ENCODE measurements around the gene FNTB.

- TF ChIP-seq, protein P1, sequence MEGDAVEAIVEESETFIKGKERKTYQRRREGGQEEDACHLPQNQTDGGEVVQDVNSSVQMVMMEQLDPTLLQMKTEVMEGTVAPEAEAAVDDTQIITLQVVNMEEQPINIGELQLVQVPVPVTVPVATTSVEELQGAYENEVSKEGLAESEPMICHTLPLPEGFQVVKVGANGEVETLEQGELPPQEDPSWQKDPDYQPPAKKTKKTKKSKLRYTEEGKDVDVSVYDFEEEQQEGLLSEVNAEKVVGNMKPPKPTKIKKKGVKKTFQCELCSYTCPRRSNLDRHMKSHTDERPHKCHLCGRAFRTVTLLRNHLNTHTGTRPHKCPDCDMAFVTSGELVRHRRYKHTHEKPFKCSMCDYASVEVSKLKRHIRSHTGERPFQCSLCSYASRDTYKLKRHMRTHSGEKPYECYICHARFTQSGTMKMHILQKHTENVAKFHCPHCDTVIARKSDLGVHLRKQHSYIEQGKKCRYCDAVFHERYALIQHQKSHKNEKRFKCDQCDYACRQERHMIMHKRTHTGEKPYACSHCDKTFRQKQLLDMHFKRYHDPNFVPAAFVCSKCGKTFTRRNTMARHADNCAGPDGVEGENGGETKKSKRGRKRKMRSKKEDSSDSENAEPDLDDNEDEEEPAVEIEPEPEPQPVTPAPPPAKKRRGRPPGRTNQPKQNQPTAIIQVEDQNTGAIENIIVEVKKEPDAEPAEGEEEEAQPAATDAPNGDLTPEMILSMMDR (IDR thresholded peaks at IDR 0.05; ENCODE audit: low read depth, low read length, poor library complexity, severe bottlenecking): no peak
- no peak for TF ChIP-seq EZH2phosphoT487 (IDR thresholded peaks at IDR 0.05; ENCODE audit: borderline replicate concordance, low read length)
Observed at GRCh38 chr14:64940336-64940910, 46.3 kb upstream of the FNTB start.
